ENCODE measurements around the gene LBH. TPM values are rescaled to one million over a fixed set of nuclear protein-coding genes. Genes with fewer than 3 reads are reported as not detected.

Gene LBH
- total RNA-seq, 1 experiment from 2014 or later, result 1.1 TPM

DNA sequence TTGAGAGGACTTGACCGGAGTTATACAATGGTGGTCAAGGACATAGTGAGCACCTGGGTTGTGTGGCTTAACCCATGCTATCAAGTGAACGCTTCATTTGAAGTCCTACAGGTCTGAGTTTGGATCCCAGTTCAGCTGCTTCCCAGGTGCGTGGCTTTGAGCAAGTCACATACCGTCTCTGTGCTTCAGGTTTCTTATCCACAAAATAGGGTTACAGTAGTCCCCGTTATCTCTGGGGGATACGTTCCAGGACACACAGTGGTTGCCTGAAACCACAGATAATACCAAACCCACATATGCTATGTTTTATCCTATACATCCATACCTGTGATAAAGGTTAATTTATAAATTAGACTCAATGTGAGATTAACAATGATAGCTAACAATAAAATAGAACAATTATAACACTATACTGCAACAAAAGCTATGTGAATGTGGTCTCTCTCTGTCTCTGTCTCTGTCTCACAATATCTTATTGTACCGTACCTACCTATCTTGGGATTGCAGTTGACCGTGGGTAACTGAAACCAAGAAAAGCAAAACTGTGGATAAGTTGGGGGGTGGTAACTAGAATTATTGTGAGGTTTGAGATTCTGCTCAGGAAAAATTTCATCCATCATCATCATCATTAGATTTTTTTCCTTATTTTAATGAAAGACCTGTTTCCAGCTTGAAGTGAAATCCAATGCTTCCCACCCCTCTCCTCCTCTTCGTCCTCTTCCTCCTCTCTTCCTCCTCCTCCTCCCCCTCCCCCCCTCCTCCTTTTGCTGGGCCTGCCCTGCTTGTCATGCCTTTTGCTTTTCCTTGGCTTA is 22.7 kb downstream of the LBH start:
- ChIA-PET POLR2A (no interaction called here), CTCF (interaction anchor here (0.5 to 1.1 kb wide), 4 partner anchors 14 to 457 kb away, joined by 3 read pairs; no protein-coding TSS in a partner anchor)
- intact Hi-C loops (cut with micrococcal nuclease), result no loop called here
- DNase-seq (ENCODE audit: unreplicated experiment), result no peak
- no peaks in the 10 kb centered on the region for H3K9me3 Mint-ChIP-seq (ENCODE audit: unreplicated experiment)
- no TSS peak for BruUV-seq (replicated peaks)
- TF ChIP-seq, protein P1, sequence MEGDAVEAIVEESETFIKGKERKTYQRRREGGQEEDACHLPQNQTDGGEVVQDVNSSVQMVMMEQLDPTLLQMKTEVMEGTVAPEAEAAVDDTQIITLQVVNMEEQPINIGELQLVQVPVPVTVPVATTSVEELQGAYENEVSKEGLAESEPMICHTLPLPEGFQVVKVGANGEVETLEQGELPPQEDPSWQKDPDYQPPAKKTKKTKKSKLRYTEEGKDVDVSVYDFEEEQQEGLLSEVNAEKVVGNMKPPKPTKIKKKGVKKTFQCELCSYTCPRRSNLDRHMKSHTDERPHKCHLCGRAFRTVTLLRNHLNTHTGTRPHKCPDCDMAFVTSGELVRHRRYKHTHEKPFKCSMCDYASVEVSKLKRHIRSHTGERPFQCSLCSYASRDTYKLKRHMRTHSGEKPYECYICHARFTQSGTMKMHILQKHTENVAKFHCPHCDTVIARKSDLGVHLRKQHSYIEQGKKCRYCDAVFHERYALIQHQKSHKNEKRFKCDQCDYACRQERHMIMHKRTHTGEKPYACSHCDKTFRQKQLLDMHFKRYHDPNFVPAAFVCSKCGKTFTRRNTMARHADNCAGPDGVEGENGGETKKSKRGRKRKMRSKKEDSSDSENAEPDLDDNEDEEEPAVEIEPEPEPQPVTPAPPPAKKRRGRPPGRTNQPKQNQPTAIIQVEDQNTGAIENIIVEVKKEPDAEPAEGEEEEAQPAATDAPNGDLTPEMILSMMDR (IDR thresholded peaks at IDR 0.05; ENCODE audit: unreplicated experiment), result no peak
- peaks cover 14% of the 10 kb centered on the region for H3K4me1 Mint-ChIP-seq (ENCODE audit: insufficient read depth, unreplicated experiment)
- no peak overlapping the region for H3K27ac Mint-ChIP-seq (ENCODE audit: low read depth, unreplicated experiment)
- no peak overlapping the region for H3K4me3 Mint-ChIP-seq (ENCODE audit: unreplicated experiment)
- H3K36me3 Mint-ChIP-seq (ENCODE audit: insufficient read depth, unreplicated experiment), result peaks cover 12% of the 10 kb centered on the region
- H3K27me3 Mint-ChIP-seq (ENCODE audit: insufficient read depth, unreplicated experiment), result no peaks in the 10 kb centered on the region

DNA sequence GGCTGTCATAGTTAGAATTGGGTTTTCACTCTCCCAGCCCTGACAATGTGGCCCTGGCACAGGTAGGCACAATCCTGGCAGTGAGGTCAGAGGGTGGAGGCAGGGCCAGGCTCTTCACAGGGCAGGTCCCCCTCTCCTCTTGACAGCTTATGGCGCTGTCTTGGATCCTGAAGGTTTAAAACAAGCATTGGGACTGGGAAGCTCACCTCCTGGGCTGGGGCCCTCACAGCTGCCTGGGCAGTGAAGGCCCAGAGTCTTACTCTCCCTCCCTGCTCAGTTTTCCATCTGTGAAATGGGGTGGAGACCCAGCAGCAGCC is 23.3 kb downstream of the LBH start:
- BruUV-seq (replicated peaks), result no TSS peak
- Mint-ChIP-seq H3K9me3 (ENCODE audit: unreplicated experiment) (no peaks in the 10 kb centered on the region), H3K27me3 (ENCODE audit: insufficient read depth, unreplicated experiment) (no peaks in the 10 kb centered on the region), H3K4me1 (ENCODE audit: insufficient read depth, unreplicated experiment) (peaks cover 14% of the 10 kb centered on the region), H3K27ac (ENCODE audit: low read depth, unreplicated experiment) (no peak overlapping the region), H3K36me3 (ENCODE audit: insufficient read depth, unreplicated experiment) (peaks cover 12% of the 10 kb centered on the region), H3K4me3 (ENCODE audit: unreplicated experiment) (no peak overlapping the region)
- intact Hi-C loops (cut with micrococcal nuclease), result no loop called here
- no peak for DNase-seq (ENCODE audit: unreplicated experiment)
- TF ChIP-seq, protein P1 (IDR thresholded peaks at IDR 0.05; ENCODE audit: unreplicated experiment), result no peak
- POLR2A ChIA-PET, result no interaction called here
- CTCF ChIA-PET, result interaction anchor here (1.0 kb wide), 1 partner anchor 90 kb away, joined by 3 read pairs; no protein-coding TSS in a partner anchor

DNA sequence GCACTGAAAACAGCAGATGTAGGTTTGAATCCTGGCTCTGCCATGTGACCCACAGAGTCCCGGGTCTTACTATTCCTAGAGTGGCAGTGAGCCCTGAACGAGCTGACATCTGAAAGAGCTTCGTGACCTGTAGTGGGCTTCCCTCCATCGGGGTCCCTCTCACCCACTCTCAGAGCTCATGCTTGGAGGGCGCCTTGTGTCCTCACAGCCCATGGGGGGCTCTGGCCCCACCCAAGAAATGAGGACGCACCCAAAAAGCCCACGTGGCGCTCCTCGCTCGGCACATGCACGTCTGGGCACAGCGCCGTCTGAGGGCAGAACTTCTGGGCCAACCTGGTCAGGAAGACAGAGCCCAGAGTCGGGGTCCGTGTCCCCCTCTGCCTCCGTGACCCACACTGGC is 23.7 kb downstream of the LBH start:
- Mint-ChIP-seq H3K27me3 (ENCODE audit: insufficient read depth, unreplicated experiment) (no peaks in the 10 kb centered on the region), H3K4me1 (ENCODE audit: insufficient read depth, unreplicated experiment) (peaks cover 14% of the 10 kb centered on the region), H3K4me3 (ENCODE audit: unreplicated experiment) (no peak overlapping the region), H3K27ac (ENCODE audit: low read depth, unreplicated experiment) (no peak overlapping the region), H3K9me3 (ENCODE audit: unreplicated experiment) (no peaks in the 10 kb centered on the region), H3K36me3 (ENCODE audit: insufficient read depth, unreplicated experiment) (peaks cover 12% of the 10 kb centered on the region)
- intact Hi-C loops (cut with micrococcal nuclease), result no loop called here
- CTCF ChIA-PET, result no interaction called here
- POLR2A ChIA-PET, result no interaction called here
- TF ChIP-seq, protein P1 (IDR thresholded peaks at IDR 0.05; ENCODE audit: unreplicated experiment), result no peak
- no TSS peak for BruUV-seq (replicated peaks)
- no peak for DNase-seq (ENCODE audit: unreplicated experiment)

DNA sequence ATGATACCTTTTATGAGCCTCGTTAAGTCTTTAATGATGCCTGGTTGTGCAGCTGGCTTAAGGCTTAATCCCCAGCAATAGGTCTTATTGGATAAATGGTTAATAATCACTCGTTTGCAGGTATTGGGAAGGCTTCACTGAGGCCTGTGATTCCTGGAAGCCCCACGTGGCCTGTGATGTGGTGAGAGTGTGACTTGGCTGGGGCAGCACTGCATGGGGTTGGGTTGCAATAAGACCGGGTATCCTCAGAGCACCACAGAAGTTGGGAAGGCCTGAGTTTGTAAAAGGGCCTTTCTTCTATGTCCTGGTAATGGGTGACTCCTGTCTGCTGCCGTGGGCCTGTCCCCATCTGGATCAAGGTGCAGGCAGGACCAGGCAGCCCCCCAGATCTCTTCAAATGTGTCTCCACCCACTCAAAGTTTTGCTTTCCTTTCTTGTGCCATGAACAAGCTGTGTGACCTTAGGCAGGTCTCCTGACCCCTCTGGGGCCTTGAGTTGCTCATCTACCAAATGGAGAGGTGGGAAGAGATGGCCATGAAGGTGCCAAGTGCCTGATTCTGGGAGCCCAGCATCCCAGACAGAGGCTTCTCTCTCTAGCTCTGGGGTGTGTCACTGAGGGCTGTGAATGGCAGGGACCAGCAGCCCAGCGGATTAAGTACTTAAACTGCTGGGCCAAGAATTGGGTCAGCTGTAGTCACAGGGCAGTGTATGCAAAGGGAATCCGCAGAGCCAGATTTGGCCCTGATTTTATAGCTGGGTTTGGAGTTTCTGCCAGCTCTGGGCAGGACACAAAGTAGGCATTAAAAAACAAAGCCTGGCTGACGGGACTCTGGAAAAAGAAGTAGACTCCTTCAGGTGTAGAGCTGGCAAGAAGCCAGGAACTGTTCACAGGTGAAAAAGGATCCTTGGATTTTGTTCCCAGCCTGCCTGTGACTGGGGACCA is 24.4 kb downstream of the LBH start:
- intact Hi-C loops (cut with micrococcal nuclease), result no loop called here
- Mint-ChIP-seq H3K4me3 (ENCODE audit: unreplicated experiment) (no peak overlapping the region), H3K27me3 (ENCODE audit: insufficient read depth, unreplicated experiment) (no peaks in the 10 kb centered on the region), H3K4me1 (ENCODE audit: insufficient read depth, unreplicated experiment) (peaks cover 14% of the 10 kb centered on the region), H3K27ac (ENCODE audit: low read depth, unreplicated experiment) (no peak overlapping the region), H3K9me3 (ENCODE audit: unreplicated experiment) (no peaks in the 10 kb centered on the region), H3K36me3 (ENCODE audit: insufficient read depth, unreplicated experiment) (peaks cover 12% of the 10 kb centered on the region)
- no peak for DNase-seq (ENCODE audit: unreplicated experiment)
- ChIA-PET CTCF (no interaction called here), POLR2A (no interaction called here)
- no TSS peak for BruUV-seq (replicated peaks)
- TF ChIP-seq, protein P1 (IDR thresholded peaks at IDR 0.05; ENCODE audit: unreplicated experiment), result no peak
